GM12891 (cell line): ENCODE results near the gene LDAH.
"Not testable (repeated sequence)": the region's sequence is repeated elsewhere in the genome, so short reads cannot be mapped to it uniquely, and the experiment has no call there.

Experiments
- DNase-seq: peaks from one replicate; pipeline ENCODE4 v3.0.0; 2011; ENCODE audit warnings: low spot score; ENCODE audit not compliant: insufficient read length
- FAIRE-seq: peaks from 2 replicates; lab custom pipeline; 2011; peaks lifted over from hg19 to GRCh38; lab: Jason Lieb, UNC
- PAX5 ChIP-seq: IDR thresholded peaks from 2 replicates; pipeline ENCODE4 v1.6.1; 2011; ENCODE audit warnings: low read length, moderate library complexity, mild to moderate bottlenecking; ENCODE audit not compliant: insufficient read depth, severe bottlenecking
- POLR2A ChIP-seq: IDR thresholded peaks from 2 replicates; pipeline ENCODE4 v1.6.1; 2011; ENCODE audit warnings: low read depth, low read length, control low read depth
- POLR2AphosphoS5 ChIP-seq: IDR thresholded peaks from 2 replicates; pipeline ENCODE4 v1.6.1; 2011; ENCODE audit warnings: low read depth, low read length, control low read depth
- POU2F2 ChIP-seq: IDR thresholded peaks from 2 replicates; pipeline ENCODE4 v1.6.1; 2011; ENCODE audit warnings: low read depth, mild to moderate bottlenecking, control low read depth, low read length, moderate library complexity
- SPI1 ChIP-seq: IDR thresholded peaks from 2 replicates; pipeline ENCODE4 v1.6.1; 2011; ENCODE audit warnings: low read depth, low read length, control low read depth
- TAF1 ChIP-seq: IDR thresholded peaks from 2 replicates; pipeline ENCODE4 v1.6.1; 2011; ENCODE audit warnings: low read depth, low read length, control low read depth

LDAH gene

DNA sequence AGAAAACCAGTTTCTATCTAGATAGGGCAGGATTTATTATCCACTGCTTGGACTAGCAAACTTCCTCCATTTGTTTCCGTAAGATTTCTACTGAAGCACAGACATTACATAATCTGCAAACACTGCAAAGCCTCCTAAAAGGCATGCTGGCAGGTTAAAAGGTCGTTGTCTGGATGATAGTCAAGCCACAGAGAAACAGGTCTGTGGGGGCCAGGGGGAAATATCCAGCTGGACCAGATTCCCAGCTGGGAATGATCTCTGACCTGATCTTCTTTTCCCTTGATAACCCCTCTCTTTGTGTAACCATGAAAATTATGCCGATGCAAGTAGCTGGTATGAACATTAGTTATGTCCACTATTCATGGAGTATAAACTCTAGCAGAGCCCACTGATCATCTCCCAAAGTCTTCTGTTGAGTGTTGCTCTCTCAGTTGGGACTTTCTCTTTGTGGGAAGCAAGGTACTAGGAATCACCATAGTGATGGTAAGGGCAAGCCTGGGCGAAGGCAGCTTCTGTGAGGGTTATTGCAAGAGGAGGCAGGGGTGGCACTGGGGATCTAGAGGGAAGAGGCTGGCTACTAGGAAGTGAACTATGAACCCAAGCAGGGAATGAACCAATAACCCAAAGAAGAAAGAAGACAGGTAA is 94.7 kb downstream of the LDAH start:
- DNase-seq (no peak), FAIRE-seq (no peak)

DNA sequence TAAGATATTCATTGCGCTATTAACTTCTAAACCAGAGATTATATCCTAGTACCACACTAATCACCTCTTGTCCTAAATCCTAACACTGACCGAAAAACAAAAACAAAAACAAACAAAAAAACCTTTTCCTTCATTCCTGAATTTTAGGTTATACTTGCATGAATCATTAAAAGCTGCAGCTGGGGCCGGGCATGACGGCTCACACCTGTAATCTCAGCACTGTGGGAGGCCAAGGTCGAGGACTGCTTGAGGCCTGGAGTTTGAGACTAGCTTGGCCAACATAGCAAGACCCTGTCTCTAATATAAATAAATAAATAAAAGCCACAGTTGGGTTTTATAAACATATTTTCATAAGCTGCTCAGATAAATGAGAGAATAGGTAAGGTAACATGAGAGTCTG is 96.0 kb downstream of the LDAH start:
- no peak for FAIRE-seq

More for the DNA sequence above, 94.7 kb downstream of the LDAH start:
- TF ChIP-seq POLR2AphosphoS5, result no peak
- TF ChIP-seq POU2F2, result no peak

GRCh38 chr2:20725782-20726181 is 97.1 kb downstream of the LDAH start:
- FAIRE-seq, result no peak
- no peak for DNase-seq
- no peak for TF ChIP-seq SPI1
- no peak for TF ChIP-seq POLR2AphosphoS5
- no peak for TF ChIP-seq POU2F2
- TF ChIP-seq POLR2A, result no peak
- TF ChIP-seq TAF1, result no peak
- no peak for TF ChIP-seq PAX5

More for the DNA sequence above, 96.0 kb downstream of the LDAH start:
- DNase-seq, result no peak
- TF ChIP-seq POLR2A, result no peak
- no peak for TF ChIP-seq PAX5
- no peak for TF ChIP-seq POLR2AphosphoS5
- no peak for TF ChIP-seq TAF1
- no peak for TF ChIP-seq SPI1
- no peak for TF ChIP-seq POU2F2

GRCh38 chr2:20724500-20725053 is 98.3 kb downstream of the LDAH start:
- FAIRE-seq, result no peak
- no peak for DNase-seq
- TF ChIP-seq TAF1 (no peak), SPI1 (no peak), PAX5 (no peak), POU2F2 (no peak), POLR2A (no peak), POLR2AphosphoS5 (no peak)

DNA sequence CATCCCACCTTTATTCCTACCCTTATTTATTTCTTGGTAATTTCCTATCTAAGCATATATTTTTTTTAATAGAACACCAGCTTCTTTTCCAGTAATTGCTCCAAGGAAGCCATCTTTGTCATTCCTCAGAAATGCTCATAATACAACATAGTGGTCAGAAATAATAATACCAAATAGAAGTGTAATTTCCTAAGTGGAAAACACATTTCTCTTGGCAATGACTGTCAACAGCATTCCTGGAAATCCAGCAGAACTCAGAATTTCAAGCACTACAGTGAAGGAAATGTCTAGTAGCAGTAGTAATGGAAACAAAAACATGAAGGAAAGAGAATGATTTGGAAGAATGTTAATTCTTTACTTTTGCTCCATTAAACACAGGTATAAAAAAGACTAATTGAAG is 99.4 kb downstream of the LDAH start:
- DNase-seq, result no peak
- FAIRE-seq, result no peak
- TF ChIP-seq POLR2A (no peak), SPI1 (no peak), PAX5 (no peak), TAF1 (no peak), POU2F2 (no peak), POLR2AphosphoS5 (no peak)

- TF ChIP-seq POLR2A (no peak), PAX5 (no peak), POLR2AphosphoS5 (no peak), SPI1 (no peak), TAF1 (no peak), POU2F2 (no peak)
- DNase-seq, result no peak
- FAIRE-seq, result no peak
Measured at GRCh38 chr2:20722592-20723240, 100.2 kb downstream of the LDAH start.

GRCh38 chr2:20717641-20718040 is 105.3 kb downstream of the LDAH start:
- FAIRE-seq, result no peak
- no peak for TF ChIP-seq PAX5
- TF ChIP-seq POLR2AphosphoS5, result no peak
- TF ChIP-seq TAF1, result no peak
- no peak for TF ChIP-seq SPI1
- TF ChIP-seq POLR2A, result no peak
- no peak for TF ChIP-seq POU2F2
- no peak for DNase-seq

DNA sequence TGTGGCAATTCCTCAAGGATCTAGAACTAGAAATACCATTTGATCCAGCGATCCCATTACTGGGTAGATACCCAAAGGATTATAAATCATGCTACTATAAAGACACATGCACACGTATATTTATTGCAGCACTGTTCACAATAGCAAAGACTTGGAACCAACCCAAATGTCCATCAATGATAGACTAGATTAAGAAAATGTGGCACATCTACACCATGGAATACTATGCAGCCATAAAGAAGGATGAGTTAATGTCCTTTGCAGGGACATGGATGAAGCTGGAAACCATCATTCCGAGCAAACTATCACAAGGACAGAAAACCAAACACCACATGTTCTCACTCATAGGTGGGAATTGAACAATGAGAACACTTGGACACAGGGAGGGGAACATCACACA is 106.7 kb downstream of the LDAH start:
- not testable (repeated sequence) for FAIRE-seq, DNase-seq

- not testable (repeated sequence) for DNase-seq, FAIRE-seq
Measured at GRCh38 chr2:20714412-20714811, 108.5 kb downstream of the LDAH start.

DNA sequence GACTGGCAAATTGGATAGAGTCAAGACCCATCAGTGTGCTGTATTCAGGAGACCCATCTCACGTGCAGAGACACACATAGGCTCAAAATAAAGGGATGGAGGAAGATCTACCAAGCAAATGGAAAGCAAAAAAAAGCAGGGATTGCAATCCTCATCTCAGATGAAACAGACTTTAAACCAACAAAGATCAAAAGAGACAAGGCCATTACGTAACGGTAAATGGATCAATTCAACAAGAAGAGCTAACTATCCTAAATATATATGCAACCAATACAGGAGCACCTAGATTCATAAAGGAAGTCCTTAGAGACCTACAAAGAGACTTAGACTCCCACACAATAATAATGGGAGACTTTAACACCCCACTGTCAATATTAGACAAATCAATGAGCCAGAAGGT is 109.3 kb downstream of the LDAH start:
- not testable (repeated sequence) for FAIRE-seq, DNase-seq

DNA sequence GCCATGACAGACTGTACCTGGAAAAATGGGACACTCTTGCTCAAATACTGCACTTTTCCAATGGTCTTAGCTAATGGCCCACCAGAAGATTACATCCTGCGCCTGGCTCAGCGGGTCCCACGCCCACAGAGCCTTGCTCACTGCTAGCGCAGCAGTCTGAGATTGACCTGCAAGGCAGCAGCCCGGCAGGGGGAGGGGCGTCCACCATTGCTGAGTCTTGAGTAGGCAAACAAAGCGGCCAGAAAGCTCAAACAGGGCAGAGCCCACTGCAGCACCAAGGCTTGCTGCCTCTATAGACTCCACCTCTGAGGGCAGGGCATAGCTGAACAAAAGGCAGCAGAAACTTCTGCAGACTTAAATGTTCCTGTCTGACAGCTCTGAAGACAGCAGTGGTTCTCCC is 111.3 kb downstream of the LDAH start:
- not testable (repeated sequence) for DNase-seq, FAIRE-seq
